H9 (cell line): ENCODE results near the gene SLC16A10. TPM values are rescaled to one million over a fixed set of nuclear protein-coding genes. Genes with fewer than 3 reads are reported as not detected.

ENCODE experiments used
- DNase-seq: peaks from one replicate; pipeline ENCODE4 v3.0.0-alpha.2; 2017
- H2AFZ ChIP-seq: one replicate; pipeline ENCODE4 v1.6.1; 2013; ENCODE audit warnings: mild to moderate bottlenecking, low read length, control low read depth, moderate library complexity
- H2AK5ac ChIP-seq: 2 replicates; pipeline ENCODE4 v1.6.1; 2013; ENCODE audit warnings: low read length, control low read depth, mixed read lengths; ENCODE audit not compliant: insufficient read length
- H2BK120ac ChIP-seq: one replicate; pipeline ENCODE4 v1.6.1; 2013; ENCODE audit warnings: low read depth, mild to moderate bottlenecking, low read length, control low read depth, inconsistent platforms; ENCODE audit not compliant: poor library complexity, severe bottlenecking
- H2BK12ac ChIP-seq: 2 replicates; pipeline ENCODE4 v1.6.1; 2013; ENCODE audit warnings: low read length, control low read depth, mixed read lengths, low read depth; ENCODE audit not compliant: insufficient read length
- H2BK15ac ChIP-seq: 2 replicates; pipeline ENCODE4 v1.6.1; 2013; ENCODE audit warnings: low read depth, low read length, control low read depth
- H2BK20ac ChIP-seq: one replicate; pipeline ENCODE4 v1.6.1; 2013; ENCODE audit warnings: low read depth, mild to moderate bottlenecking, low read length, control low read depth, inconsistent platforms; ENCODE audit not compliant: poor library complexity, severe bottlenecking
- H2BK5ac ChIP-seq: 2 replicates; pipeline ENCODE4 v1.6.1; 2013; ENCODE audit warnings: low read length, control low read depth, mixed read lengths; ENCODE audit not compliant: insufficient read length
- H3K14ac ChIP-seq: 2 replicates; pipeline ENCODE4 v1.6.1; 2013; ENCODE audit warnings: low read length, control low read depth; ENCODE audit not compliant: insufficient read depth
- H3K18ac ChIP-seq: 2 replicates; pipeline ENCODE4 v1.6.1; 2013; ENCODE audit warnings: low read depth, mild to moderate bottlenecking, mixed read lengths, low read length, control low read depth; ENCODE audit not compliant: insufficient read length
- H3K23ac ChIP-seq: 2 replicates; pipeline ENCODE4 v1.6.1; 2013; ENCODE audit warnings: low read length, control low read depth, mixed read lengths, low read depth; ENCODE audit not compliant: insufficient read length
- H3K23me2 ChIP-seq: 2 replicates; pipeline ENCODE4 v1.6.1; 2013; ENCODE audit warnings: low read depth, mild to moderate bottlenecking, mixed read lengths, low read length, control low read depth; ENCODE audit not compliant: insufficient read length, poor library complexity, severe bottlenecking
- H3K27ac ChIP-seq: 2 replicates; pipeline ENCODE4 v1.5.1; 2013; ENCODE audit warnings: low read length, control low read depth, mixed read lengths, low read depth; ENCODE audit not compliant: insufficient read length
- H3K27me3 ChIP-seq: 2 replicates; pipeline ENCODE4 v1.6.1; 2013; ENCODE audit warnings: low read length, control low read depth, inconsistent platforms; ENCODE audit not compliant: insufficient read depth
- H3K4ac ChIP-seq: 2 replicates; pipeline ENCODE4 v1.6.1; 2013; ENCODE audit warnings: low read depth, mild to moderate bottlenecking, control low read depth, inconsistent platforms, low read length, moderate library complexity
- H3K4me1 ChIP-seq: 2 replicates; pipeline ENCODE4 v1.6.1; 2013; ENCODE audit warnings: low read length, control low read depth, inconsistent platforms; ENCODE audit not compliant: insufficient read depth
- H3K4me2 ChIP-seq: 2 replicates; pipeline ENCODE4 v1.6.1; 2013; ENCODE audit warnings: low read length, control low read depth, mixed read lengths; ENCODE audit not compliant: insufficient read length, insufficient read depth
- H3K56ac ChIP-seq: 2 replicates; pipeline ENCODE4 v1.6.1; 2013; ENCODE audit warnings: low read depth, mild to moderate bottlenecking, mixed read lengths, low read length, control low read depth; ENCODE audit not compliant: insufficient read length
- H3K79me1 ChIP-seq: 2 replicates; pipeline ENCODE4 v1.6.1; 2013; ENCODE audit warnings: low read depth, mild to moderate bottlenecking, moderate library complexity, low read length, control low read depth, inconsistent platforms; ENCODE audit not compliant: insufficient read depth, poor library complexity, severe bottlenecking
- H3K79me2 ChIP-seq: 2 replicates; pipeline ENCODE4 v1.6.1; 2013; ENCODE audit warnings: low read length, control low read depth, inconsistent platforms; ENCODE audit not compliant: insufficient read depth
- H3K9ac ChIP-seq: 2 replicates; pipeline ENCODE4 v1.6.1; 2013; ENCODE audit warnings: low read length, control low read depth, mixed read lengths; ENCODE audit not compliant: insufficient read length; ENCODE audit errors: extremely low read depth
- H3K9me3 ChIP-seq: one replicate; pipeline ENCODE4 v1.6.1; 2013; ENCODE audit warnings: low read depth, low read length, inconsistent platforms; ENCODE audit not compliant: control insufficient read depth
- H3T11ph ChIP-seq: one replicate; pipeline ENCODE4 v1.6.1; 2013; ENCODE audit warnings: mild to moderate bottlenecking, low read length, control low read depth, inconsistent platforms
- H4K20me1 ChIP-seq: one replicate; pipeline ENCODE4 v1.6.1; 2013; ENCODE audit not compliant: control insufficient read depth, insufficient read length, insufficient read depth
- H4K5ac ChIP-seq: 2 replicates; pipeline ENCODE4 v1.6.1; 2013; ENCODE audit warnings: low read depth, mild to moderate bottlenecking, mixed read lengths, low read length, control low read depth; ENCODE audit not compliant: insufficient read length
- H4K8ac ChIP-seq: replicated peaks from 2 replicates; pipeline ENCODE4 v1.6.1; 2013; ENCODE audit warnings: low read length, control low read depth, mixed read lengths, low read depth; ENCODE audit not compliant: insufficient read length
- H4K91ac ChIP-seq: 2 replicates; pipeline ENCODE4 v1.6.1; 2013; ENCODE audit warnings: low read depth, mild to moderate bottlenecking, moderate library complexity, mixed read lengths, low read length, control low read depth; ENCODE audit not compliant: insufficient read length
- H3K27ac Mint-ChIP-seq, 3 experiments: 2 replicates in 2 of 3; 3 replicates in 1 of 3; pipeline ENCODE4 v1.8.0; 2020 to 2021; ENCODE audit warnings: mixed read lengths in 3 of 3, mild to moderate bottlenecking in 1 of 3, moderate library complexity in 1 of 3
- H3K27me3 Mint-ChIP-seq: 2 replicates; pipeline ENCODE4 v1.8.0; 2021; ENCODE audit warnings: low read depth, mild to moderate bottlenecking, moderate library complexity, mixed read lengths
- H3K36me3 Mint-ChIP-seq, 3 experiments: 2 replicates in 2 of 3; 3 replicates in 1 of 3; pipeline ENCODE4 v1.8.0; 2020 to 2021; ENCODE audit warnings: low read depth in 3 of 3, mixed read lengths in 3 of 3; ENCODE audit not compliant: insufficient read depth in 1 of 3
- H3K4me1 Mint-ChIP-seq, 2 experiments: 2 replicates each; pipeline ENCODE4 v1.8.0; 2020; ENCODE audit warnings: mixed read lengths in 2 of 2
- H3K4me3 Mint-ChIP-seq, 2 experiments: 2 replicates in 1 of 2; 3 replicates in 1 of 2; pipeline ENCODE4 v1.8.0; 2020 to 2021; ENCODE audit warnings: mild to moderate bottlenecking in 2 of 2, mixed read lengths in 2 of 2, moderate library complexity in 1 of 2
- H3K9me3 Mint-ChIP-seq, 2 experiments: 2 replicates in 1 of 2; 3 replicates in 1 of 2; pipeline ENCODE4 v1.8.0; 2020; ENCODE audit warnings: mild to moderate bottlenecking in 2 of 2, mixed read lengths in 2 of 2, moderate library complexity in 1 of 2
- WGBS: extraction: QIAGEN DNeasy Blood & Tissue Kit; methylation state at CpG from one replicate; pipeline ENCODE4 v1.1.7; 2013; ENCODE audit warnings: missing lambda C conversion rate, low lambda C conversion rate, mixed read lengths; ENCODE audit not compliant: insufficient read length; ENCODE audit errors: extremely low coverage; 5-methylcytosine and 5-hydroxymethylcytosine counted together
- total RNA-seq: library from RNA; stranded (reverse); gene quantifications from 2 replicates; pipeline ENCODE4 v1.2.1, GENCODE V29; 2021
- TF ChIP-seq, protein P1 (sequence below): fragments of 200-600 bp; sonication (generic); conservative IDR thresholded peaks from 3 replicates; pipeline ENCODE4 v1.8.0; 2021; ENCODE audit warnings: antibody characterized with exemption, mild to moderate bottlenecking

Gene SLC16A10
- total RNA-seq, 1 experiment from 2014 or later, result 11.4 TPM

DNA sequence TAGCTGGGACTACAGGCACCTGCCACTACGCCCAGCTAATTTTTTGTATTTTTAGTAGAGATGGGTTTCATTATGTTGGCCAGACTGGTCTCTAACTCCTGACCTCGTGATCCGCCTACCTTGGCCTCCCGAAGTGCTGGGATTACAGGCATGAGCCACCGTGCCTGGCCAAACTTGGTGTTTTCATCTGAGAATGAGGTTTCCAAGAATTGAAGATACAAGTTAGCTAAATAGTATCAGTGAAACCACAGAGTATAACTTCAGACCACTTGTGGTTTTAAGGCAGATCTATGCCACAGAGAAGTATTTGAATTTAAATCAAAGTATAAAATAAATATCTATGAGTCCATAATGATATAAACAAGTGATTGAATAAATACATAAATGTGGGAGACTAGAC, 70.1 kb downstream of the SLC16A10 start:
- no CpG with 5 or more reads among the region's 5 CpGs for WGBS
- no peak overlapping the region for H3K4me3 Mint-ChIP-seq
- H4K91ac ChIP-seq, result no peak overlapping the region
- H4K8ac ChIP-seq, result no peak overlapping the region
- no peak overlapping the region for H3K9ac ChIP-seq
- no peaks in the 10 kb centered on the region for H3K27me3 ChIP-seq
- DNase-seq, result no peak
- no peak overlapping the region for H3K18ac ChIP-seq
- H3K4me1 Mint-ChIP-seq, result 0 out of 4 replicates have a peak, but pooled peaks cover 0 to 3% of the 10 kb centered on the region in 2 experiments
- H3K9me3 Mint-ChIP-seq, result peaks cover 15 to 18% of the 10 kb centered on the region in 2 experiments
- no peaks in the 10 kb centered on the region for H3K27me3 Mint-ChIP-seq
- H3K4me2 ChIP-seq, result no peak overlapping the region
- H3K27ac ChIP-seq, result no peak overlapping the region
- no peak overlapping the region for H3T11ph ChIP-seq
- no peak overlapping the region for H3K27ac Mint-ChIP-seq
- H3K14ac ChIP-seq, result no peak overlapping the region
- H3K4me1 ChIP-seq, result no peaks in the 10 kb centered on the region
- no peak overlapping the region for H2BK5ac ChIP-seq
- H3K56ac ChIP-seq, result no peak overlapping the region
- H3K9me3 ChIP-seq, result no peaks in the 10 kb centered on the region
- H3K79me1 ChIP-seq, result no peaks in the 10 kb centered on the region
- H2BK20ac ChIP-seq, result no peak overlapping the region
- H2AFZ ChIP-seq, result no peak overlapping the region
- no peaks in the 10 kb centered on the region for H3K23me2 ChIP-seq
- H3K4ac ChIP-seq, result no peak overlapping the region
- H2BK120ac ChIP-seq, result no peak overlapping the region
- no peak overlapping the region for H4K5ac ChIP-seq
- H3K36me3 Mint-ChIP-seq, result peaks cover 5 to 13% (median 11%) of the 10 kb centered on the region in 3 experiments; a peak in 6 of 7 replicates
- no peaks in the 10 kb centered on the region for H3K79me2 ChIP-seq
- H4K20me1 ChIP-seq, result no peaks in the 10 kb centered on the region
- H2BK15ac ChIP-seq, result no peak overlapping the region
- TF ChIP-seq, protein P1, sequence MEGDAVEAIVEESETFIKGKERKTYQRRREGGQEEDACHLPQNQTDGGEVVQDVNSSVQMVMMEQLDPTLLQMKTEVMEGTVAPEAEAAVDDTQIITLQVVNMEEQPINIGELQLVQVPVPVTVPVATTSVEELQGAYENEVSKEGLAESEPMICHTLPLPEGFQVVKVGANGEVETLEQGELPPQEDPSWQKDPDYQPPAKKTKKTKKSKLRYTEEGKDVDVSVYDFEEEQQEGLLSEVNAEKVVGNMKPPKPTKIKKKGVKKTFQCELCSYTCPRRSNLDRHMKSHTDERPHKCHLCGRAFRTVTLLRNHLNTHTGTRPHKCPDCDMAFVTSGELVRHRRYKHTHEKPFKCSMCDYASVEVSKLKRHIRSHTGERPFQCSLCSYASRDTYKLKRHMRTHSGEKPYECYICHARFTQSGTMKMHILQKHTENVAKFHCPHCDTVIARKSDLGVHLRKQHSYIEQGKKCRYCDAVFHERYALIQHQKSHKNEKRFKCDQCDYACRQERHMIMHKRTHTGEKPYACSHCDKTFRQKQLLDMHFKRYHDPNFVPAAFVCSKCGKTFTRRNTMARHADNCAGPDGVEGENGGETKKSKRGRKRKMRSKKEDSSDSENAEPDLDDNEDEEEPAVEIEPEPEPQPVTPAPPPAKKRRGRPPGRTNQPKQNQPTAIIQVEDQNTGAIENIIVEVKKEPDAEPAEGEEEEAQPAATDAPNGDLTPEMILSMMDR, result no peak
- H3K23ac ChIP-seq, result no peak overlapping the region
- no peak overlapping the region for H2AK5ac ChIP-seq
- H2BK12ac ChIP-seq, result no peak overlapping the region
